ENCODE data around the gene NCOA5.

DNA sequence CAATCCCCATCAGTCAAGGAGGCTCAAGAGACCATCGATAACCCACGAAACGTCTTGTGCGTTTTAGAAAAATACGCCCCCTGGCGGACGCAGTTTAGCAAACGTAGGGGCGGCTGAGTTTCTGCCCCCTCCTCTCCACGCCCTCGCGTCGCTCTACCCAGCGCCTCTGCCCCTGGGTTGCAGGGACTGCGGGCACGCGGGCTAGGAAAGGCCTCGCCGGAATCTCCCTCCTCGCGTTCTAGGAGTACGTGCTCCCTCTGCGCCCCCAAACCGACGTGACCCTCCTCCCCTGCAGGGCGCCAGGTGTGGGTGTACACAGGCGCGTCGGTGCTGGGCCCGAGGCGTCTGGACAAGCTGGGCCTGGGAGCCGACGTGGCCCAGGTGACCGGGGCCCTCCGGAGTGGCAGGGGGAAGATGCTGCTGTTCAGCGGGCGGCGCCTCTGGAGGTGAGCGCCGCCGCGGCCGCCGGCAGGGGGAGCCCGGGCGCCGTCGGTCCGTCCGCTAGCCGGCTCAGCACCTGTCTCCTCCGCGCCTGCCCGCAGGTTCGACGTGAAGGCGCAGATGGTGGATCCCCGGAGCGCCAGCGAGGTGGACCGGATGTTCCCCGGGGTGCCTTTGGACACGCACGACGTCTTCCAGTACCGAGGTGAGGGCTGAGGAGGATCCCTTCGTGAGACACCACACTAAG is 75.8 kb downstream of the NCOA5 start:
- TF ChIP-seq ZNF768 (tag by site-specific recombination; IDR thresholded peaks at IDR 0.05) (no peak), ZNF670 (tag by site-specific recombination; IDR thresholded peaks at IDR 0.05; ENCODE audit: low read depth) (no peak), KLF8 (tag by site-specific recombination; IDR thresholded peaks at IDR 0.05) (peak; percentile 78), ZNF626 (tag by site-specific recombination; IDR thresholded peaks at IDR 0.05) (no peak), ZNF549 (tag by site-specific recombination; IDR thresholded peaks at IDR 0.05) (no peak), REPIN1 (tag by site-specific recombination; IDR thresholded peaks at IDR 0.05; ENCODE audit: low read depth) (no peak), SP2 (tag by site-specific recombination; IDR thresholded peaks at IDR 0.05) (peak; percentile 28; the same call in 1 of the 2 replicates), IKZF3 (tag by site-specific recombination; IDR thresholded peaks at IDR 0.05) (no peak), GLI2 (tag by site-specific recombination; IDR thresholded peaks at IDR 0.05; ENCODE audit: borderline replicate concordance, low read depth) (no peak), ZNF514 (tag by site-specific recombination; IDR thresholded peaks at IDR 0.05) (no peak)
- TF ChIP-seq, protein P1, sequence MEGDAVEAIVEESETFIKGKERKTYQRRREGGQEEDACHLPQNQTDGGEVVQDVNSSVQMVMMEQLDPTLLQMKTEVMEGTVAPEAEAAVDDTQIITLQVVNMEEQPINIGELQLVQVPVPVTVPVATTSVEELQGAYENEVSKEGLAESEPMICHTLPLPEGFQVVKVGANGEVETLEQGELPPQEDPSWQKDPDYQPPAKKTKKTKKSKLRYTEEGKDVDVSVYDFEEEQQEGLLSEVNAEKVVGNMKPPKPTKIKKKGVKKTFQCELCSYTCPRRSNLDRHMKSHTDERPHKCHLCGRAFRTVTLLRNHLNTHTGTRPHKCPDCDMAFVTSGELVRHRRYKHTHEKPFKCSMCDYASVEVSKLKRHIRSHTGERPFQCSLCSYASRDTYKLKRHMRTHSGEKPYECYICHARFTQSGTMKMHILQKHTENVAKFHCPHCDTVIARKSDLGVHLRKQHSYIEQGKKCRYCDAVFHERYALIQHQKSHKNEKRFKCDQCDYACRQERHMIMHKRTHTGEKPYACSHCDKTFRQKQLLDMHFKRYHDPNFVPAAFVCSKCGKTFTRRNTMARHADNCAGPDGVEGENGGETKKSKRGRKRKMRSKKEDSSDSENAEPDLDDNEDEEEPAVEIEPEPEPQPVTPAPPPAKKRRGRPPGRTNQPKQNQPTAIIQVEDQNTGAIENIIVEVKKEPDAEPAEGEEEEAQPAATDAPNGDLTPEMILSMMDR (tag by site-specific recombination; IDR thresholded peaks at IDR 0.05), result peak; percentile 79; the same call in 1 of the 2 replicates
- TF ChIP-seq, protein P2, sequence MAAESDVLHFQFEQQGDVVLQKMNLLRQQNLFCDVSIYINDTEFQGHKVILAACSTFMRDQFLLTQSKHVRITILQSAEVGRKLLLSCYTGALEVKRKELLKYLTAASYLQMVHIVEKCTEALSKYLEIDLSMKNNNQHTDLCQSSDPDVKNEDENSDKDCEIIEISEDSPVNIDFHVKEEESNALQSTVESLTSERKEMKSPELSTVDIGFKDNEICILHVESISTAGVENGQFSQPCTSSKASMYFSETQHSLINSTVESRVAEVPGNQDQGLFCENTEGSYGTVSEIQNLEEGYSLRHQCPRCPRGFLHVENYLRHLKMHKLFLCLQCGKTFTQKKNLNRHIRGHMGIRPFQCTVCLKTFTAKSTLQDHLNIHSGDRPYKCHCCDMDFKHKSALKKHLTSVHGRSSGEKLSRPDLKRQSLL (tag by site-specific recombination; IDR thresholded peaks at IDR 0.05), result no peak

All from HEK293 (cell line).